Caco-2 (cell line): ENCODE results near the gene SHB. TPM values are rescaled to one million over a fixed set of nuclear protein-coding genes. Genes with fewer than 3 reads are reported as not detected.

ENCODE experiments used
- BruUV-seq: library from RNA; stranded (reverse); fragments of 400-500 nt; replicated peaks from 2 replicates; lab custom pipeline; 2021; lab: Mats Ljungman, UMichigan
- CTCF ChIA-PET: fragments of 300-600 bp; sonication (Branson Sonifier 250); formaldehyde crosslinking; loops from one replicate; lab custom pipeline; 2022; ENCODE audit warnings: antibody characterized with exemption; lab: Charles Lee
- POLR2A ChIA-PET: fragments of 300-600 bp; sonication (Branson Sonifier 250); formaldehyde crosslinking; loops from one replicate; lab custom pipeline; 2022; ENCODE audit warnings: antibody characterized with exemption; lab: Charles Lee
- DNase-seq, 2 experiments: peaks; one replicate each; pipeline versions ENCODE4 v3.0.0 to v3.0.0-alpha.2; 2020 to 2022
- H3K27me3 ChIP-seq: replicated peaks from 2 replicates; pipeline ENCODE4 v1.6.0; 2011; ENCODE audit warnings: low read length; ENCODE audit not compliant: control insufficient read depth, insufficient read depth
- H3K36me3 ChIP-seq: 2 replicates; pipeline ENCODE4 v1.5.1; 2011; ENCODE audit warnings: low read length; ENCODE audit not compliant: control insufficient read depth, insufficient read depth
- H3K4me1 ChIP-seq: fragments of 250-450 bp; sonication (Bioruptor Pico); 2 replicates; pipeline ENCODE4 v1.5.1; 2020; ENCODE audit warnings: mild to moderate bottlenecking
- H3K4me3 ChIP-seq: 2 replicates; pipeline ENCODE4 v1.5.1; 2011; ENCODE audit warnings: low read depth, mild to moderate bottlenecking, control low read depth, low read length
- H3K9me3 ChIP-seq: fragments of 250-450 bp; sonication (Bioruptor Pico); 2 replicates; pipeline ENCODE4 v1.5.1; 2020; ENCODE audit warnings: mild to moderate bottlenecking, moderate library complexity
- H3K27ac Mint-ChIP-seq: one replicate; pipeline ENCODE4 v1.8.0; 2022; ENCODE audit warnings: mixed read lengths; ENCODE audit not compliant: unreplicated experiment
- H3K27me3 Mint-ChIP-seq: one replicate; pipeline ENCODE4 v1.8.0; 2022; ENCODE audit warnings: mixed read lengths; ENCODE audit not compliant: insufficient read depth, unreplicated experiment
- H3K36me3 Mint-ChIP-seq: one replicate; pipeline ENCODE4 v1.8.0; 2022; ENCODE audit warnings: mild to moderate bottlenecking, mixed read lengths; ENCODE audit not compliant: insufficient read depth, unreplicated experiment
- H3K4me1 Mint-ChIP-seq: one replicate; pipeline ENCODE4 v1.8.0; 2022; ENCODE audit warnings: low read depth, mixed read lengths; ENCODE audit not compliant: unreplicated experiment
- H3K4me3 Mint-ChIP-seq: one replicate; pipeline ENCODE4 v1.8.0; 2022; ENCODE audit warnings: mild to moderate bottlenecking, moderate library complexity, mixed read lengths; ENCODE audit not compliant: unreplicated experiment
- H3K9me3 Mint-ChIP-seq: one replicate; pipeline ENCODE4 v1.8.0; 2022; ENCODE audit warnings: mixed read lengths; ENCODE audit not compliant: unreplicated experiment
- CTCF ChIP-seq, 2 experiments: fragments of 200-600 bp in 1 of 2; IDR thresholded peaks; 1 replicate in 1 of 2; 2 replicates in 1 of 2; pipeline versions ENCODE4 v1.5.1 to v1.8.0; 2011 to 2022; ENCODE audit warnings: antibody characterized with exemption in 1 of 2, control low read depth in 1 of 2, inconsistent platforms in 1 of 2, low read depth in 1 of 2, low read length in 1 of 2, mild to moderate bottlenecking in 1 of 2, moderate library complexity in 1 of 2; ENCODE audit not compliant: insufficient read depth in 1 of 2, severe bottlenecking in 1 of 2, unreplicated experiment in 1 of 2
- intact Hi-C: fragments of 100-400 bp; cut with micrococcal nuclease; formaldehyde crosslinking; loops from one replicate; pipeline ENCODE4 v1.10.0; 2022; ENCODE audit not compliant: unreplicated experiment
- total RNA-seq: library from RNA; stranded (reverse); gene quantifications from 2 replicates; pipeline ENCODE4 v1.2.3, GENCODE V29; 2022

SHB gene
- total RNA-seq, 1 experiment from 2014 or later: 18.3 TPM

GRCh38 chr9:37990404-37991015, 78.5 kb downstream of the SHB start:
- no peak for TF ChIP-seq CTCF (IDR thresholded peaks at IDR 0.05; ENCODE audit: insufficient read depth in 1 of 2, low read depth in 1 of 2, low read length in 1 of 2, severe bottlenecking in 1 of 2, unreplicated experiment in 1 of 2)
- H3K27me3 ChIP-seq: no peaks in the 10 kb centered on the region
- DNase-seq: no peak
- no peaks in the 10 kb centered on the region for H3K27me3 Mint-ChIP-seq
- no peak overlapping the region for H3K27ac Mint-ChIP-seq
- ChIA-PET CTCF (no interaction called here), POLR2A (no interaction called here)
- intact Hi-C loops: no loop called here
- peaks cover 2% of the 10 kb centered on the region; the same call in 1 of the 2 replicates for H3K36me3 ChIP-seq
- no peaks in the 10 kb centered on the region for H3K9me3 ChIP-seq
- peaks cover 6% of the 10 kb centered on the region for H3K4me1 Mint-ChIP-seq
- H3K4me3 Mint-ChIP-seq: no peak overlapping the region
- no peaks in the 10 kb centered on the region for H3K4me1 ChIP-seq
- H3K4me3 ChIP-seq: no peak overlapping the region
- H3K9me3 Mint-ChIP-seq: no peaks in the 10 kb centered on the region
- H3K36me3 Mint-ChIP-seq: peaks cover 7% of the 10 kb centered on the region
- BruUV-seq: no TSS peak

GRCh38 chr9:37989701-37990100, 79.3 kb downstream of the SHB start:
- H3K27me3 ChIP-seq: no peaks in the 10 kb centered on the region
- TF ChIP-seq CTCF (IDR thresholded peaks at IDR 0.05; ENCODE audit: insufficient read depth in 1 of 2, low read depth in 1 of 2, low read length in 1 of 2, severe bottlenecking in 1 of 2, unreplicated experiment in 1 of 2): no peak
- H3K9me3 ChIP-seq: no peaks in the 10 kb centered on the region
- Mint-ChIP-seq H3K4me3 (no peak overlapping the region), H3K27ac (no peak overlapping the region), H3K4me1 (peaks cover 6% of the 10 kb centered on the region), H3K36me3 (peaks cover 5% of the 10 kb centered on the region), H3K27me3 (no peaks in the 10 kb centered on the region), H3K9me3 (no peaks in the 10 kb centered on the region)
- no TSS peak for BruUV-seq
- no peaks in the 10 kb centered on the region for H3K4me1 ChIP-seq
- no peak overlapping the region for H3K4me3 ChIP-seq
- POLR2A ChIA-PET: no interaction called here
- intact Hi-C loops: no loop called here
- DNase-seq: no peak
- CTCF ChIA-PET: no interaction called here
- H3K36me3 ChIP-seq: peaks cover 2% of the 10 kb centered on the region; the same call in 1 of the 2 replicates

- Histone ChIP-seq H3K27me3 (no peaks in the 10 kb centered on the region), H3K9me3 (no peaks in the 10 kb centered on the region), H3K36me3 (peaks cover 2% of the 10 kb centered on the region; the same call in 1 of the 2 replicates), H3K4me1 (no peaks in the 10 kb centered on the region), H3K4me3 (no peak overlapping the region)
- Mint-ChIP-seq H3K27ac (no peak overlapping the region), H3K4me3 (no peak overlapping the region), H3K4me1 (peaks cover 6% of the 10 kb centered on the region), H3K27me3 (no peaks in the 10 kb centered on the region), H3K36me3 (peaks cover 7% of the 10 kb centered on the region), H3K9me3 (no peaks in the 10 kb centered on the region)
- CTCF ChIA-PET: interaction anchor here (0.6 kb wide), 1 partner anchor 19 kb away, joined by 4 read pairs; no protein-coding TSS in a partner anchor
- no peak for DNase-seq
- intact Hi-C loops: no loop called here
- POLR2A ChIA-PET: no interaction called here
- no TSS peak for BruUV-seq
- no peak for TF ChIP-seq CTCF (IDR thresholded peaks at IDR 0.05; ENCODE audit: insufficient read depth in 1 of 2, low read depth in 1 of 2, low read length in 1 of 2, severe bottlenecking in 1 of 2, unreplicated experiment in 1 of 2)
Observed at GRCh38 chr9:37988602-37989001, 80.4 kb downstream of the SHB start.
